ENCODE results near the gene CTSZ.
A peak's percentile ranks its signal among the peaks of the same experiment; 100 is the strongest.

Gene CTSZ

DNA sequence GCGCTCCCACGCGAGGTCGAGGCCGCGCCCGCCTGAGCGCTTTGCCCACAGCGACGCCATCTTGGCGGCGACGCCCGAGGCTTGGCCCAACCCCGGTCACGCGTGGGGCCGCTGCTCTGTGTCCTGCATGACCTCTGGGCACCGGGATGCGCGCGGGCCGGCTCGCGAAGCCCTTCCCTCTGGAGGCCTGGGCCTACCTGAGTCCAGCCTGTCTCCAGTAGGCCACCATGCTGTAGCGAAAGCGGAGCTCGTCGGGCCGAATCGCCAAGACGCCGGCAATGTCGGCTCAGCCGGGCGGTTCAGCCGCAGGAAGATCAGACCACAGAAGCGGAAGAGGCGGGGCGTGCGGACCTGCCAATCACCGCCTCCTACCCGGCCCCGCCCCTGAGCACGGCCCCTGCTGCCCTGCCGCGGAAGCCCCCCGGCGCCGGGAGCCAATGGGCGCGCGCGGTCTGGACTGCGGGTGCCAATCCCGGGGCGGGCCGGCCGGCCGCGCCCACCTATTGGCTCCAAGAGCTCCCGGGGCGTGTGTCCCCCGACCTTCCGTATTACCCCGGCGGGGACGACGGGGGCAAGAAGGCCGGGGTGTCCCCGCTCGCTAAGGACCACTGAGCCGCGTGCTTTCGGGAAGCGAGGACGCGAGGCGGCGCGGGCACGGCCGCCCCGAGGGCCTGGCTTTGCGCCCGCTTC lies 25.1 kb upstream of the CTSZ start, which contains the start of gene ATP5F1E:
Gene ATP5F1E (minus strand): TSS at position 313 of the 690 bp plus-strand sequence. CDS start 84 bp downstream, at position 229.
- TF ChIP-seq, protein P1, sequence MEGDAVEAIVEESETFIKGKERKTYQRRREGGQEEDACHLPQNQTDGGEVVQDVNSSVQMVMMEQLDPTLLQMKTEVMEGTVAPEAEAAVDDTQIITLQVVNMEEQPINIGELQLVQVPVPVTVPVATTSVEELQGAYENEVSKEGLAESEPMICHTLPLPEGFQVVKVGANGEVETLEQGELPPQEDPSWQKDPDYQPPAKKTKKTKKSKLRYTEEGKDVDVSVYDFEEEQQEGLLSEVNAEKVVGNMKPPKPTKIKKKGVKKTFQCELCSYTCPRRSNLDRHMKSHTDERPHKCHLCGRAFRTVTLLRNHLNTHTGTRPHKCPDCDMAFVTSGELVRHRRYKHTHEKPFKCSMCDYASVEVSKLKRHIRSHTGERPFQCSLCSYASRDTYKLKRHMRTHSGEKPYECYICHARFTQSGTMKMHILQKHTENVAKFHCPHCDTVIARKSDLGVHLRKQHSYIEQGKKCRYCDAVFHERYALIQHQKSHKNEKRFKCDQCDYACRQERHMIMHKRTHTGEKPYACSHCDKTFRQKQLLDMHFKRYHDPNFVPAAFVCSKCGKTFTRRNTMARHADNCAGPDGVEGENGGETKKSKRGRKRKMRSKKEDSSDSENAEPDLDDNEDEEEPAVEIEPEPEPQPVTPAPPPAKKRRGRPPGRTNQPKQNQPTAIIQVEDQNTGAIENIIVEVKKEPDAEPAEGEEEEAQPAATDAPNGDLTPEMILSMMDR (IDR thresholded peaks at IDR 0.05; ENCODE audit: low read depth, low read length, missing control alignments): no peak
- in situ Hi-C loops (cut with HindIII; ENCODE audit: low sequenced_read_pairs): no loop called here
- H3K4me3 ChIP-seq (ENCODE audit: low read depth, low read length): peak within 1 kb of the TSS; percentile 80
- DNase-seq (ENCODE audit: low read depth): peak; percentile 76

- TF ChIP-seq, protein P1 (IDR thresholded peaks at IDR 0.05; ENCODE audit: low read depth, low read length, missing control alignments): no peak
- DNase-seq (ENCODE audit: low read depth): no peak
- H3K4me3 ChIP-seq (ENCODE audit: low read depth, low read length): peak overlapping the region; percentile 80
- in situ Hi-C loops (cut with HindIII; ENCODE audit: low sequenced_read_pairs): no loop called here
These were observed 24.5 kb upstream of the CTSZ start for GRCh38 chr20:59031564-59032022.

DNA sequence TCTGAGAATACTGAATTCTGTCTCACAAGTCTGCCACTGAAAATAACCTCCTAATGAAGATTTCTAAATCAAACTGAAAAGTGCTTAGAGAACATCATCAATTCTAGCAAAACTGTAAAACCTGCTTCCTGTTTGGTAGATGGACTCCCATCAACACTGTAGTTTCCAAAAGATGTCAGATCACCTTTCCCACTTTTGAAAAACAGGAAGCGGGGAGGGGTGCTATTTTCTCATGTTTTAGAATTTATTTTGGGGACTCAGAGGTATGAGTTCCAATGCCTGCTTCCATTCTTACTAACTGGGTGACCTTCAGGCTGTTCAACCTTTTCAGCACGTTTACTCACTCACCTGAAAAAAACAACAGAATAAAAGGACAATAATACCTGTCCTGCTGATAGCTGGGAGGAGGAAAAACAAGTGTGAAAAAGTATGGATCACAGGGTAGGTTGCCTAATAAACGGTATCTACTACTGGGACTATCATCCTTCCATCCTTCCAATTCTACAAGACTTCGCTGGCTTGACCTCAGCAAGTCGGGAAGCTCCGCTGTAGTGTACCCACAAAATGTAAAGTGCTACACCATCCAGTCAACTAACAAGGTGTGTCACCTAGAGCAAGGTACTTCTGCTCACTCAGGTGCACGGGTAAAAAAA lies 24.0 kb upstream of the CTSZ start:
- DNase-seq (ENCODE audit: low read depth): no peak

GRCh38 chr20:59028812-59029211 lies 21.8 kb upstream of the CTSZ start:
- in situ Hi-C loops (cut with HindIII; ENCODE audit: low sequenced_read_pairs): no loop called here
- DNase-seq (ENCODE audit: low read depth): no peak
- TF ChIP-seq, protein P1 (IDR thresholded peaks at IDR 0.05; ENCODE audit: low read depth, low read length, missing control alignments): no peak
- H3K4me3 ChIP-seq (ENCODE audit: low read depth, low read length): peak overlapping the region; percentile 31

More for the DNA sequence above, 24.0 kb upstream of the CTSZ start:
- peak overlapping the region; percentile 80 for H3K4me3 ChIP-seq (ENCODE audit: low read depth, low read length)
- in situ Hi-C loops (cut with HindIII; ENCODE audit: low sequenced_read_pairs): no loop called here
- TF ChIP-seq, protein P1 (IDR thresholded peaks at IDR 0.05; ENCODE audit: low read depth, low read length, missing control alignments): no peak

GRCh38 chr20:59027741-59028320 lies 20.8 kb upstream of the CTSZ start:
- peak; percentile 80 for DNase-seq (ENCODE audit: low read depth)
- H3K4me3 ChIP-seq (ENCODE audit: low read depth, low read length): peak overlapping the region; percentile 12
- in situ Hi-C loops (cut with HindIII; ENCODE audit: low sequenced_read_pairs): no loop called here

More at GRCh38 chr20:59027741-59028320, 20.8 kb upstream of the CTSZ start:
- TF ChIP-seq, protein P1 (IDR thresholded peaks at IDR 0.05; ENCODE audit: low read depth, low read length, missing control alignments): no peak
